Hippocampal formation (tissue), 2 donors: ENCODE measurements around the gene ITSN2.
A peak's percentile ranks its signal among the peaks of the same experiment; 100 is the strongest.

Experiments
- DNase-seq, 2 donors: peaks; one replicate each; lab custom pipeline; 2025; lab: John Stamatoyannopoulos, UW

Gene ITSN2

GRCh38 chr2:24269265-24269664 lies 91.1 kb downstream of the ITSN2 start:
- DNase-seq: no peak

- DNase-seq: no peak
Measured at GRCh38 chr2:24265212-24265611, 95.1 kb downstream of the ITSN2 start.

GRCh38 chr2:24262421-24262970 lies 97.8 kb downstream of the ITSN2 start:
- no peak for DNase-seq

- no peak for DNase-seq
Measured at GRCh38 chr2:24261441-24261840, 98.9 kb downstream of the ITSN2 start.

- DNase-seq: no peak
Measured at GRCh38 chr2:24259316-24259715, 101.0 kb downstream of the ITSN2 start.

- DNase-seq: no peak
Measured at GRCh38 chr2:24258718-24259117, 101.6 kb downstream of the ITSN2 start.

- DNase-seq: peak in 1 of 2 donors; percentile 28
Measured at GRCh38 chr2:24253303-24253919, 106.9 kb downstream of the ITSN2 start.

GRCh38 chr2:24247592-24247991 lies 112.7 kb downstream of the ITSN2 start:
- DNase-seq: no peak

- DNase-seq: no peak
Measured at GRCh38 chr2:24247164-24247563, 113.2 kb downstream of the ITSN2 start.

- no peak for DNase-seq
Measured at GRCh38 chr2:24245986-24246776, 114.2 kb downstream of the ITSN2 start.

GRCh38 chr2:24241528-24241927 lies 118.8 kb downstream of the ITSN2 start:
- DNase-seq: no peak

- no peak for DNase-seq
Measured at GRCh38 chr2:24239553-24239952, 120.8 kb downstream of the ITSN2 start.

- DNase-seq: no peak
Measured at GRCh38 chr2:24238158-24238557, 122.2 kb downstream of the ITSN2 start.

GRCh38 chr2:24237313-24237712 lies 123.0 kb downstream of the ITSN2 start:
- no peak for DNase-seq

GRCh38 chr2:24233321-24233720 lies 127.0 kb downstream of the ITSN2 start:
- no peak for DNase-seq

GRCh38 chr2:24231461-24231881 lies 128.9 kb downstream of the ITSN2 start:
- peak; percentile 57 to 79 for DNase-seq

- DNase-seq: peak in 1 of 2 donors; percentile 39
Measured at GRCh38 chr2:24228470-24228869, 131.9 kb downstream of the ITSN2 start.

GRCh38 chr2:24225499-24226242 lies 134.7 kb downstream of the ITSN2 start:
- DNase-seq: no peak

GRCh38 chr2:24222946-24223345 lies 137.4 kb downstream of the ITSN2 start:
- no peak for DNase-seq

GRCh38 chr2:24221343-24222050 lies 138.8 kb downstream of the ITSN2 start:
- no peak for DNase-seq

GRCh38 chr2:24220554-24221291 lies 139.6 kb downstream of the ITSN2 start:
- peak in 1 of 2 donors; percentile 28 for DNase-seq
